Measurements from ENCODE around the gene CIRBP.

DNA sequence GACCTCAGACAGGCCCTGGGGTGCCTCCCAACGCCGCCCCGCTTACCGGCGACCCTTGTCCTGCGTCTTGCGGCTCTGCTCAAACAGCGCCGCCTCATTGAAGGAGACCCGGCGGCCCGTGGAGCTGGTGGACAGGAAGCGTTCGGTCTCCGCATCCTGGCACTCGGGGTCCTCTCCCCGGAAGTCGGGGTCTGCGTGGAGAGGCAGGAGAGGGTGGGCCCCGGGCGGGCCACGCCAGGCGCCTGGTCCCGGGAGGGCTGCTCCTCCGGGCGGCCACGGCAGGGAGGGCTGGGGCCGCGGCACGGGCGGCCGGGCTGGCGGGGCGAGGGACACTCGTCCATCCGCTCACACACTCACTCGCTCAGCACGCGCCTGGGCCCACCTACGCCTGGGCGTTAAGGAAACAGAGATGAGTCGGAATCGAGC, 34.2 kb upstream of the CIRBP start:
- no peak for TF ChIP-seq TARDBP (IDR thresholded peaks at IDR 0.05)
- TF ChIP-seq ELF4 (IDR thresholded peaks at IDR 0.05), result no peak
- no peak for TF ChIP-seq FOXK2 (IDR thresholded peaks at IDR 0.05)
- no peak for TF ChIP-seq SP1 (IDR thresholded peaks at IDR 0.05)
- no peak for TF ChIP-seq FOXM1 (IDR thresholded peaks at IDR 0.05; ENCODE audit: borderline replicate concordance)
- TF ChIP-seq CTBP1 (IDR thresholded peaks at IDR 0.05; ENCODE audit: borderline replicate concordance), result no peak
- no peak for TF ChIP-seq ARNT (IDR thresholded peaks at IDR 0.05)
- no peak for TF ChIP-seq SUZ12 (IDR thresholded peaks at IDR 0.05)
- TF ChIP-seq BHLHE40 (IDR thresholded peaks at IDR 0.05; ENCODE audit: borderline replicate concordance), result no peak
- TF ChIP-seq FOXA1 (IDR thresholded peaks at IDR 0.05), result no peak
- TF ChIP-seq ZNF384 (IDR thresholded peaks at IDR 0.05), result no peak
- TF ChIP-seq, protein P1, sequence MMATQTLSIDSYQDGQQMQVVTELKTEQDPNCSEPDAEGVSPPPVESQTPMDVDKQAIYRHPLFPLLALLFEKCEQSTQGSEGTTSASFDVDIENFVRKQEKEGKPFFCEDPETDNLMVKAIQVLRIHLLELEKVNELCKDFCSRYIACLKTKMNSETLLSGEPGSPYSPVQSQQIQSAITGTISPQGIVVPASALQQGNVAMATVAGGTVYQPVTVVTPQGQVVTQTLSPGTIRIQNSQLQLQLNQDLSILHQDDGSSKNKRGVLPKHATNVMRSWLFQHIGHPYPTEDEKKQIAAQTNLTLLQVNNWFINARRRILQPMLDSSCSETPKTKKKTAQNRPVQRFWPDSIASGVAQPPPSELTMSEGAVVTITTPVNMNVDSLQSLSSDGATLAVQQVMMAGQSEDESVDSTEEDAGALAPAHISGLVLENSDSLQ (IDR thresholded peaks at IDR 0.05), result no peak
- no peak for TF ChIP-seq LEF1 (IDR thresholded peaks at IDR 0.05; ENCODE audit: borderline replicate concordance)

Measured in HEK293T (cell line).